ENCODE measurements around the gene USP6NL. TPM values are rescaled to one million over a fixed set of nuclear protein-coding genes. Genes with fewer than 3 reads are reported as not detected.

Gene USP6NL
- total RNA-seq, 1 donor from 2014 or later = 24.3 TPM

DNA sequence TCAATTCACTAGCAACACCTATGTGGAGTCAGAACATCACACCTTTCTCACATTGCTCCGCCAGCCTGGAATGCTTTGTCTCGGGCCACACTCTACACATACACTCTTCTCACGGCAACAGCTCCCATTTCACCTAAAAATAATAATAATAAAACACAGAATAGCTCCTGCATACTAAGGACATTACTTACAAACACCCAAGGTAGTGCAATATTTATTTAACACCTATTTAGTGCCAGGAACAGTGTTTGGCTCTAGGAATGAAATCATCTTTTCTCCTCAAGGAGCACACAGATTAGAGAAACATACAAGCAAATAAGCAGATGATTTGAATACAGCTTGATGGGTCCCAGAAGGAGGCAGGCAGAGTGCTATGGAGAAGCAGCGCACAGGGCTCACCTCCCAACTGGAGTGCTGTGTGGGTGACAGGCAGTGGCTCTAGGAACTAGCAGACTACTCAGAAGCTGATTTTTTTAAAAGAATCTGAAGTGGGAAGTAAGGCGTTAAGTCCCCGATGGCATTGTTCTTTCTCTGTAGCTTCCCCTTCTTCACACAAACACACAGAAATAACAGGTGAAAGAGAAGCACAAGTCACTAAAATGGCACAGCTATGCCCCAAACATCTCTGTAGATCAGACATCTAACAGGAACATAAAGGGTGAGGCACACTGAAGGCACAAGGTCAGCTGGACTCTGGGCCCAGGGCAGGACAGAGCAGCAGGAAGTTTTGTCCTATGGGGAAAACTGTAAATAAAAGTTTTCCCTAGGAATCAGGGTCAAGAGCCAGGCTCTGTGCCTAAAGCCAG lies 16.7 kb downstream of the USP6NL start:
- DNase-seq (ENCODE audit: extremely low read depth, low read depth, low spot score) = no peak

DNA sequence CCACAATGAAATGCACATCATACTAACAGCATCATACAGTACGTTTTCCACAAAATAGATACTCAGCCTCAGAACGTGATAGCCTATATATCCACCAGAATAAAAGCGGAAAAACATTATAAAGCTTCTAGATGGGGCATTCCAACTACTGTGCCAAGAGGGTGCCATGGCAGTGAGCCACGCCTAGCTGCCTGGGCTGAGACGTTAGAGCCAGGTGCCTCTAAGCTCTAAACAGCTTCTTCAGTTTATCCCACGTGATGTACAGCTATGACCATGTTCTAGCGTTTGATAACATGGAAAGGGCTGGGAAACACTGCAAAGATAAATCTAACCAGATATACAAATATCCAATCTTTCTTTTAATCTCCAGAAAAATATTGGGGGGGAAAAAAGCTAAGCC lies 17.8 kb downstream of the USP6NL start:
- no peak for DNase-seq (ENCODE audit: extremely low read depth, low read depth, low spot score)

DNA sequence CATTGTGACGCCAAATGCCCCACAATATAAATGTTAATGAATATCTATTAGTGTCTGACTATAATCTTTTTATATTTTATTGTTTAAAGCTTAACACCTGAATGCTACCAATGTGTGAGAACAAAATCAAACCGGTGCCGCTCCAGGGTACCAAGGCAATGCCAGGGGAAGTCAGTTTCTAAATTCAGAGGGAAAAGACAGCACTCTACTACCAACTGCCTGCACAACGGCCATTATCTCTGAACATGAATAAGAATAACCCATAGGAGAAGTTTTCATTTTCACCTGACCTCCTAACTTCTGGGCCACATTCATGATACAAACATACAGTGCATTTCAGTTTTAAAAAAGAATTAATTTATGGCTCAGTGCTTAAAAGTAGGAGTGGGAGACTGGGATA lies 21.7 kb downstream of the USP6NL start:
- no peak for DNase-seq (ENCODE audit: extremely low read depth, low read depth, low spot score)

DNA sequence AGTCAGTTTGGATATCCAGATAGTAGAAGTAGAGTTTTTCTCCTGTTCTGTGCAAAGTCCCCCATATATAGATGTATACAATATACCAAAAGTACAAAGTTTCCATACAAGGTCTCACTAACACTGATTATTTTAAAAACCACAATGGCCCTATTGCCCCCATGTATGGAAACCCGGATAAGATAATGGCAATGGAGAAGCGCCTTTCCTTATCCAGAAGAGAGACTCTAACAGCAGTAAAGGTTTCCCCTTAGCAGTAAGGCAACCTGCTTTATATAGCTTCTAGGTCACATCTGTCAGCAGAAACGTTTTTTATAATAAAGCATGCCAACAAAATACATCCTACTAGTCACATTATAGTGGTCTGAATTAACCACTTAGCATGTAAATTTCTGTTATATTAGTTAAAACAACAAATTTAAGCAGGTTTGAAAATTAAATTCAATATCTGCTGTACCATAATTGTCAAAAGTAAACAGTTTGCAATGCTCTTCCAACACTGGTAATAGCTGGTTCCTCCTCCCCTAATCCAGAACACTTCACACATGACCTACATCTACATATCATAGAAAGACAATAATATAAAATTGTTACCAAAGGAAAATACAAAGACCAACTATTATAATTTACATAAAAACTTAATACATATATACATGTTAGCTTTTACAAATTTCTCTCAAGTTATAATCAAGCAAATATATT lies 22.4 kb downstream of the USP6NL start:
- no peak for DNase-seq (ENCODE audit: extremely low read depth, low read depth, low spot score)

DNA sequence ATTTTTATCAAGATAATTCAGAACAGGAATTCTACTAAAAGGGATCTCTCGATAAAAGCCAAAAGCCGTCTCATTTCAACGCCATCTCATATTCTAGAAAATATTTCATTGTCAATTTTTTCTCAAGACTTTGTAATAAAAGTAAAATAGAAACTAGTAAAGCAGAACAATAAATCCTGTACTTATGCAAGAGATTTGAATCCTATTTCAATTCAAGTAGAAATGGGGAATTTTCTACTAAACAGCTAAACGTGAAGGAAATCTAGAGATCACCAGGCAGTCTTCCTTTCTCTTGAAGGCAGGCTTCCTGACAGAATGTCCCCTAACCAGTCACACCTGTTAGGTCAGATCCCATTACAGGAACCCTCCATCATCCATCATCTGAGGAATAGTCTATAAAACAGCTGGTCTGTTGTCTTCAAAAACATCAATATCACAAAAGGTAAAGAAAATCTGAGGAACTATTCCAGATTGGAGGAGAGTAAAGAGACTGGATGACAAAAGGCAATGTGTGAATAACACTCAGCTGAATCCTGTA lies 23.7 kb downstream of the USP6NL start:
- DNase-seq (ENCODE audit: extremely low read depth, low read depth, low spot score) = no peak

DNA sequence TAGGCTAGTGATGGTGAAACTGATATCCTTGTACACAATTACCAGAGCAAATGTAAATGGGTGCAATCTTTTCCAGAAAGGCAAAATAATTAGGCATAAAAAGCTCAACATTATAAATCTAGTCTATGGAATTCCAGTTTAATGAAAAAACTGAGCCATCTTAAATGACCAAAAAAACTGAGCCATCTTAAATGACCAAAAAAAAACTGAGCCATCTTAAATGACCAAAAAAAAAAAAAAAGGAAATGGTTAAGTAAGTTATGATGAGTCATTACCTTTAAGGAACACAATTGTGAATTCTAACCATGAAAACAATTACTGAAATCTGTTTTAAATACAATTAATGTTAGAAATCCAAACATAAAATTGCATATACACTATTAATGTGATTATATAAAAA lies 25.3 kb downstream of the USP6NL start:
- no peak for DNase-seq (ENCODE audit: extremely low read depth, low read depth, low spot score)

DNA sequence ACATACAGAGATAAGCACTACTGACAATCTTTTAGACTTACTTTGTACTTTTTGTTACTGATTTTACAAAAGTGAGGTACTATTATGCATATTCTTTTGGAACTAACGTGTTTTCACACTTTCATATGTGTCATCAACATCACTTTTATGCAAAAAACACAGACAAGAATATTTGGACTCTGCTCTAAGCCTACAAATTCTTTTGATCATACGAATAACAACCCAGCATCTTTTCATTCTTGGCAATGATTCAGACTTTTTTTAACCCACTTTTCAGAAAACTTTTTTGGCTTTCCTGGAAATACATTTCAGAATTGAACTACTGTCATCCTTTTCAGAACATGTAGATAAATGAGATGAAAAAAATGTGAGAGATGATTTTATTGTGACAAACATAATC lies 30.2 kb downstream of the USP6NL start:
- DNase-seq (ENCODE audit: extremely low read depth, low read depth, low spot score) = no peak

DNA sequence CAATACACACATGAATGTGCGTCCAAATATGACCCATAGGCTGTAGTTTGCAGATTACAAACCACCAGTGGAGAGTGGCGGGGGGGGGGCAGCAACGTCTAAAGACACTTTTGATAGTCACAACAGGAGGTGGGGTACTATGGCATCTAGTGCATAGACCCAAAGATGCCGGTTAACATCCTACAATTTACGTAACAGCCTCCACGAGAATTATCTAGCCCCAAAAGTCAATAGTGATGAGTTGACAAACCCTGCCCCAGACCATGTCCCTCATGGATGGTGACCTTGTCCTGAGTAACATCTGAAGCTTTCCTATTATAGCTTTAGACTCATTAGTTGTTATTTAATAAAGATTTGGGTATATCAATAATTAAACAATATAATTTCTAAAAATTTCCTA lies 31.6 kb downstream of the USP6NL start:
- DNase-seq (ENCODE audit: extremely low read depth, low read depth, low spot score) = no peak

DNA sequence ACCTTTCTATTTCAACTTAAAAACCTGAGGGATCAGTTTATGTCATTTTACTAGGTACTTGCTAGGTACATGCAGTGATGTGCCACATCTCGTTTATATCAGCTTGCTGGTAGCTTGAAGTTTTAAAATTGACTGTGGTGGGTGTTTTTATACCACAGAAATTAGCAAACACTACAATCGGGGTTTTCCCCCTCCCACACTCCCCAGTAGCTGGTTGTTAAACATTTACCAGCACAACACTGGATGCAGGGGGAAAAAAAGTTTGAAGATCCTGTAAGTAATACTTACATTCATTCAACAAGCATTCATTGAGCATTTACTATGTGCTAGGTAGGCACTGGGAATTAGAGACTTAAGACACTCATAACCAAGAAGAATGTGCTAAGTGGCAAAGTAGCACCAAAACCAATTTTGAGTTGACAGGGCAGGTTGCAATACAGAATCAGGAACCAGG lies 32.6 kb downstream of the USP6NL start:
- no peak for DNase-seq (ENCODE audit: extremely low read depth, low read depth, low spot score)

DNA sequence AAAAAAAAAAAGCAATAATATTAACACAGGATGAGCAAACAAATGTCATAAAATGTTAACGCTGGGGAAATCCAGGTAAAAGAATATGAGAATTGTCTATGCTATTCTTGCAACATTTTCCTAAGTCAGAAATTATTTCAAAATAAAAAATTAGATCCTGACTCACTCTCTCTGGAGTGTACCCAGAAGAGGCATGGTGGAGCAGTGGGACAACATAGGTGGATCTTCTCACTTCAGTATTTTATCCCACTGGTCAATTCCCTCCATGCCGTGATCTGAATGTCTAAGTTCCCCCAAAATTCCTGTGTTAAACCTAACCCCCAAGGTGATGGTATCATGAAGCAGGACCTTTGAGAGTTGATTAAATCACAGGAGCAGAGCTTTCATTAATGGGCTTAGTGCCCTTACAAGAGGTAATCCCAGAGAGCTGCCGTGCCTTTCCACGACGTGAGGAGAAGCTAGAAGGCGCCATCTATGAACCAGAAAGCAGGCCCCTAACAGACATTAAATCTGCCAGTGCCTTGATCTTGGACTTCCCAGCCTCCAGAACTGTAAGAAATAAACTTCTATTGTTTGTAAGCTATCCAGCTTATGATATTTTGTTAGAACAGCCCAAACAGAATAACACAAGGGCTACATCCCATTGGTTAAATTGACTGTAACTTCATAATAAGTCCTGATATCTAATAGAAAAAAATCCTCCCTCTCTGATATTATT lies 35.2 kb downstream of the USP6NL start:
- no peak for DNase-seq (ENCODE audit: extremely low read depth, low read depth, low spot score)

DNA sequence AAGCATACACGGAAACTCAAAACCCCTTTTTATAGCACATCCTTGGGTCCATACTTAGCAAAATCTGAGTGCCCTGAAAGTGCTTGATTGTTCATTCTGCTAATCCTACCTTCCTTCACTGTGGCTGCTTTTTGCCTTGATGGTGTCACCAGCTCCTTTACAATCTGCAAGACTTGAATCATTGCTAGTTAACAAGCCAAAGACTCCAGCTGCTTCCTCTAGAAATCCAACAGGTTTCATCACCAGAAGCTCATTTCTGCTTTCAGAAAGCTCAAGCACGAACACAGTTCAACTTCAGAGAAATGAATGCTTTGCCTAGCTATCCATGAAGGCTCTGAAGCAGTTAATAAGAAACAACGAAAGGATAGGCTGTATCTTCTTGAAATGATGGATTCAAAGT lies 38.0 kb downstream of the USP6NL start:
- no peak for DNase-seq (ENCODE audit: extremely low read depth, low read depth, low spot score)

DNA sequence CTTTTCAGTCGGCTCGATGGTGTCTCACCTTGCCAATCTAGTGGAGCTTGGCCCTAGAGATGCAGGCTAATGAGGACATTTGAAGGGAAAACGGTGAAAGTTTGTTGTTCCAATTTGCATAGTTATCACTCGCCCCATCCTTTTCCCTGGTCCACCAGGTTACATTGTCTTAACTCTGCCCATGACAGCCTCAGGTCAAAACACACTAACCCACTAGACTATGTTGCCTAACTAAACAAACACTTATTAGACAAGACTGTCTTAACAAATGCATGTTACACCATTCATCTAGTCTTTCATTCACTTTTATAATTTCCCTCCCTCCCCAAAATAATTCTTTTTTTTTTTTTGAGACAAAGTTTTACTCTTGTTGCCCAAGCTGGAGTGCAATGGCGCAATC lies 40.7 kb downstream of the USP6NL start:
- DNase-seq (ENCODE audit: extremely low read depth, low read depth, low spot score) = no peak

DNA sequence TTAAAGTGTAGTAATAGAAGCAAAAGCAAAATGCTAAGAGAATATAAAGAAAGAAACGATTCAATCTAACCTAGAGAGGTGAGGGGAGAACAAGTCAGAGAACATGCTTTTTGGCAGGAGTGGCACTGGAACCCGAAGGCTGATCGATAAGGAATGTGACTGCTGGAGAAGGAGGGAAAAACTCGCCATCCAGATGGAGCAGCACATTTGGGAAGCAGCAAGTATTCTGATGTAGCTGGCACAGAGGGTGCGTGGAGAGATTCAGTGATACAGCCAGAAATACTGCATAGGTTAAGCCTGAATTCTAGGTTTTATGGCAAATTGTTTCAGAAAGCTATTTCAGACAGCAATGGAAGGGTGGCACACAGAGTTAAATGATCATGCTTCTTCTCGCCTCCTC lies 42.0 kb downstream of the USP6NL start:
- DNase-seq (ENCODE audit: extremely low read depth, low read depth, low spot score) = no peak

DNA sequence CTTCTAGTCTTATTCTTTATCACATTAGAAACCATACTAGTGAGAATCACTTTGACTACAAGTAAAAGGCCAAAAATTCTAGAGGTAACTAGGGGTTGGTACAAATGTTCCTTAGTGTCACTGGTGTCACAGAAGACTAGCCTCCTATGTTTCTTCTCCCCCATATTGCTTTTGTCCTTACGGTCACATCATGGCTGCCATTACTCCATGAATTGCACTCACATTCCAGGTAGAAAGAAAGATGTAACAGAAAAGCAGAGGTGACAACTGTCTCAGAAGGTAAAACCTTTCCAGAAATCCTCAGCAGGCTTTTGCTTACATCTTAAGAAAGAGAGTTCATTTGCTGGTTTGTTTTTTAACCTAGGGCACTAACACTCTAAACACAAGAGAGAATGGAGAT lies 42.9 kb downstream of the USP6NL start:
- no peak for DNase-seq (ENCODE audit: extremely low read depth, low read depth, low spot score)

DNA sequence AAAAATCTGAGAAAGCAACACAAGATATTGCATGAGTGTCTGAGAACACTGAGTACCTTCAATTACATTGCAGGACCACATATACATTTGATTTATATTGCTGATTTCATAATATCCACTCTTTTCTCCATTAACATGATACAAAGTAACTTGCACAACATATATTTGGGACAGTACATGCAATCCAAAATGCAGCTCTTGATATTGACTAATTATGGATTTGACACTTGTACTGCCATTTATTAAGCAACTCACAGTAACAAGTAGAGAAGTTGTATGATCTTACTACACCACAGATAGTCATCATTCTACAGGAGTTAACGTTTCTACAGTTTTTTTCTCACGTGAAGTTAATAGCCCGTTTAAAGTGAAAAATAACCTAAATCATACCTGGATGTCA lies 46.7 kb downstream of the USP6NL start:
- no peak for DNase-seq (ENCODE audit: extremely low read depth, low read depth, low spot score)

DNA sequence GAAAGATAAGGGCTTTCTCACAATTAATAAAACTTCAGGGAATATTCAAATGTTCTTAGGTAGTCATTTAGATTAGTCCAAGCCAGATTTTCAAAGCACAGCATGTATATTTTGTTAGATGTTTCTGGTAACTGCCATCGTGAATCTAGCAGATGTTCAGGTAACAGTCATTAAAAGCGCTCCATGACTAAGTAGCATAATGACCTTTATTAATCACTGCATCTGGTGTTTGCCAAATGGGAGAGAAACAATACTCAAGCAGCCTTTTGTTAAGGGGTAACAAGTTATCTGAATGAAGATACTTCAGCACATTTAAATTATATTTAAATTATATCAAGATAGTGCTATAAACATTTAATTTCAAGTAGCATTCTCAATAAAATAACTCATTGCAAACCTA lies 47.5 kb downstream of the USP6NL start:
- no peak for DNase-seq (ENCODE audit: extremely low read depth, low read depth, low spot score)

DNA sequence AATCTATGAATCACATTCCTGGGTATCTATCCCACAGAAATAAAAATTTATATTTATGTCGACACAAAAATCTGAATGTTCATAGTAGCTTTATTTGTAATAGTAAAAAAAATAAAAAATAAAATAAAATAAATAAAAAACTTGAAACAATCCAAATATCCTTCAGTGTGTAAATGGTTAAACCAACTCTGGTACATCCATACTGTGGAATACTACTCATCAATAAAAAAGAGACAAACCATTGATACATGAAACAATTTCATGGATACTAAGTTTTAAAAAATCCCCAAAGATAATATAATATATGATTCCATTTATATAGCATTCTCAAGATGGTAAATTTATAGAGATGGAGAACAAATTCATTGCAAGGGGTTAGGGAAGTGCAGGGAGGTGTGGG lies 48.6 kb downstream of the USP6NL start:
- DNase-seq (ENCODE audit: extremely low read depth, low read depth, low spot score) = no peak

DNA sequence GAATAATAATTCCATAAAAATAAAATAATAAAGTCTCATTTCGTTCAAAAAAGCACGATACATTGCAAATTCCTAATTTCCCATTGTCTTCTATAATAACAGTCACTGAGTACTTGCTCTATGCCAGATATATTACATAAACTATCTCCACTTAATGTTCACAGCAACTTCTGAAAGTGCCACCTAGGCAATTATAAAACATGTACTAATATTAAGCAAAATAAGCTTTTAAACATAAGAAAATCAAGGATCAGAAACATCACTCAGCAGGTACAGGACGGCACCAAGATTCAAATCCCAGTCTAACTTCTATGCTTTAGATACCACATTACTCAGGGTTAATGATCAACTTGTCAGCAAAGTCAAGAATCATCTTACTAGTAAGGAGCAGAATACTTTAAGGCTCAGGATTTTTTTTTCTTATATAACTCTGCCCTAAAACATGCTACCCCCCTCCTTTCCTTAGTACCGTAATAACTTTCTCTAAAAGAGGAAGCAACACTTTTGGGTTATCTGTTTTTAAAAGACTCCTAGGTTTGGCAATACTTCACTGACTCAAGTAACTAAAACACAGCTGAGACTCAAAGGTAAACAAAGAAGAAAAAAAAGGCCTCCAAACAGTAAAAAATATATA lies 51.3 kb downstream of the USP6NL start:
- DNase-seq (ENCODE audit: extremely low read depth, low read depth, low spot score) = no peak

DNA sequence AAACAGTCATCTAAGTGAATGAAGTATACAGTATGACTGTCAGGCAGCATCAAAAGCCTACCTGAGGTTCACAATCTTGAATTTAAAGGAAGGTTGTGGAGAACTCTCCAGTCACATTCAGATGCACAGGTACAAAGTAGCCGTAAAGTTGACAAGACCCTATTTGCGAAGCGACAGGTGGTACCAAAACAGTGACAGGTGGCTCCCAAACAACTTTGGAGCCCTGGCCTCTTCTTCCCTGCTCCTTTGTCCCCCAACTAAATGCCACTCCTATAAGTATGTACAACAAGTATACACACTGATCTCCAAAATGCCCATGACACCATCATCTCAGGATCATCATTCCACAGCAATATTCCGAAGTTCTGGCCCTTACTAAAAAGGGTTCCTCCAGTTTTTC lies 53.5 kb downstream of the USP6NL start:
- DNase-seq (ENCODE audit: extremely low read depth, low read depth, low spot score) = no peak

DNA sequence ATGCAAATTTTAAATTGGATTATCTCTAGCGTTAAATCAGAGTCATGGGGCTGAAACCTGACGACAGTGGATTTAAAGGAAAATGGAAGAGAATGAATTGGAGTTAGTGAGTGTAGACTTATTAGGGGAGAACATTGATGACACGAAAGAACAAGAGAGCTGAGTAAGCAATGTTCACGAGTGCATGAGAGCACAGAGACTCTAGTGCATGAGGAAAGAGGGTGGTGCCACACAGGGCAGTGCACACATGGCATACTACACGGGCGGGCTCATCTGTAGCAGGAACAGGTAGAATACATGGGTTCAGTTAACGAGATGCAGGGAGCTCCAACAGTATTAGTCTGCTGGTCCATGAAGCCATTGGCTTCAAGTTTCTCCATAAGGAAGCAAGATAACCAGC lies 53.9 kb downstream of the USP6NL start:
- DNase-seq (ENCODE audit: extremely low read depth, low read depth, low spot score) = no peak

DNA sequence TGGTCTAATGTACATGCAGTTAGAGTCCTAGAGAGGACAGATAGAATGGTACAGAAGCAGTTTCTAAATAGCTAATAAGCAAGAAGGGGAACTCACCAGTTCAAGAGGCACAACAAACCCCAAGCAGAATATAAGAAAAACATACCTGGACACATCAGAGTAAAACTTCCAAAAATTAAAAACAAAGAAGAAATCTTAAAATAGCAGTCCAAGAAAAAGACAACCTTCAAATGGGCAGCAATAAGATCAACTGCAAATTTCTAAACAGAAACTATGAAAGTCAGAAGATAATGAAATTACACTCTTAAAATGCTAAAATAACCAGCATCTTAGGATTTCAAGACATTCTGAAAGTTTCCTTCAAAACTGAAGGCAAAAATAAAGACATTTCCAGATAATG lies 55.9 kb downstream of the USP6NL start:
- no peak for DNase-seq (ENCODE audit: extremely low read depth, low read depth, low spot score)
